Left lobe of liver (tissue), 2 donors: ENCODE measurements around the gene C11orf87. TPM values are rescaled to one million over a fixed set of nuclear protein-coding genes. Genes with fewer than 3 reads are reported as not detected.

Source experiments
- ATAC-seq: fragments of 200-7000 bp; cut with Tn5 transposase; one replicate; pipeline ENCODE4 v1.9.1; 2020; ENCODE audit warnings: mild to moderate bottlenecking, moderate library complexity
- DNase-seq: peaks from one replicate; pipeline ENCODE4 v3.0.0-alpha.2; 2020; ENCODE audit warnings: low spot score
- total RNA-seq: library from RNA; stranded (reverse); gene quantifications from one replicate; pipeline ENCODE4 v1.2.1, GENCODE V29; 2021
- donor health status: DM: no; HTN: no; CAD: no; lungs with moderate emphysema.
- donor health status: DM: no; HTN: yes; CAD: no.

Gene C11orf87
- total RNA-seq, result not detected

DNA sequence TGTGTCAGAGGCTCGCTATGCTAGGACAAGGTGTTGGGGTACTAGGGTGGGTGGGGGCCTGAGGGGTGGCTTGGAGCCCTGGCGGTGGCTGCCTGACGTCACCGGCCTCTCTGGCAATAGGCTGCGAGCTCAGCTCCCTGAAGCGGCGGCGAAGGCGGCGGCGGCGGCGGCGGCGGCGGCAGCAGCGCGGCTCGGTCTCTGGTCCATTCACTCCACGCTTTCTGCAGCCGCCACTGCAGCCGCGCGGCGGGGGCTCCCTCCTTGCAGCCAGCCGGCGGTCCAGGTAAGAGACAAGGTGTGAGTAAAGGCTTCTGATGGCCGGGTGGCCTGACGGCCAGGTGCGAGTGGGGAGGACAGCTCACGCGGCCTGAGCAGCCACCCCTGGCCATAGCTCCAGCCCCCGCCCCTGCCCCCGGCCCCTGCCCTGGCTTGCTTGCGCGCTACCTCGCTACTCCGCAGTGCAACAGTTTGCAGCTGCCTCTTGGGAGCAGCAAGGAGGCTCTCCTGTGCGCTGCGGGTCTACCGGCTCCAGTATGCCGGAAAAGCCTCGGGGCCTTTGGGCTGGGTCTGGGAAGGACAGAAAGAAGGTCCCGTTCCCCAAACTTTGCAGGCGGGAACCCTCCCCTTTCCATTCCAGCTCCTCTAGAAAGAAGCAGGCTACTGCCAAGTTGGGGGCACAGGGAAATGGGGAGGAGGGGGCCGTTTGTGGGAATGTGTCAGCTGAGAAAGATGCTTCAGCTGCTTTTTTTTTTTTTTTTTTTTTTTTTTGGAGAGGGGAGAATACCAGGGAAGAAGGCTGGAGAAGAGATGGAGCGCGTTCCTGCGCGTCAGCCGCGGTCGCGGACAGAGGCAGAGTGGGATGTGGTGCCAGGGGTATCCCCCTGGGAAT lies at the start of gene C11orf87:
TSS of gene C11orf87 (plus strand) at position 210 of the 889 bp plus-strand sequence. CDS start 1,444 bp downstream, outside the sequence.
- DNase-seq (no peak), ATAC-seq (no peak)

DNA sequence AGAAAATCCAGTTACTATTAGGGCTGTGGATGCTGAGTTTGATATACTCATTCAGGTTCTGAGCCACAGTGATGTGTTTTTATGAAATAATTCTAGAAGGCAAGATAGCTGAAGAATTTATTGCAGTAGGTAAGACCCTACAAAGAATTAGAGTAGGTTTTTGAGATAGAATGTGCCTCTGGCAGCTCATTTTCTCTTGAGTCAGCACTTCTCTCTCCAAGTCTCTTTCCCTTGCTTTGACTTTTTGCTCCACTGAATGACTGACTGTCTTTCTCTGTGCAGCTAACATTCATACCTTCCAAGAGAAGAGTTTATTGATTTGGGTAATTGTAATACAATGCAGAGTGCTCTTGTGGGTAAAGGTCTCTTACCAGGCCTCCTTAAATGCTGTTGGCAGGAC lies 48.0 kb upstream of the C11orf87 start:
- no peak for ATAC-seq
- DNase-seq, result no peak

DNA sequence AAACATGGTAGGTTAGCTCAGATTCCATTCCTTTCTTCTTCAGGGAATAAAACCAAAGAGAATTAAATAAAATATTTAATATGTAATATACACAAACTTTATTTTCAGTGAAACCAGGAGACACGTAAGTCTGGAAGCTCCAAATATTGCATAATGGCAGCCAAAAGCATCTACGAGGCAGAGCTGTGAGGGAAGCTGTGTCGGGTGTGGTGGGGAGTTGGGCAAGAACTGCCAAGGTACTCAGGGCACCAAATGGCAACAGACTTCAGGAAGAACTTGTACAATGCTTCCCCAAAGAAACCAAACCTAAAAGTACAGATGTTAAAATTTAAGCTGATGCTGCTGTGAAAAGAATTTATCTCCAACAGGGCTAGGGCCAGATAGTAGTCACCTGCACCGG lies 47.5 kb upstream of the C11orf87 start:
- no peak for ATAC-seq
- DNase-seq, result no peak

DNA sequence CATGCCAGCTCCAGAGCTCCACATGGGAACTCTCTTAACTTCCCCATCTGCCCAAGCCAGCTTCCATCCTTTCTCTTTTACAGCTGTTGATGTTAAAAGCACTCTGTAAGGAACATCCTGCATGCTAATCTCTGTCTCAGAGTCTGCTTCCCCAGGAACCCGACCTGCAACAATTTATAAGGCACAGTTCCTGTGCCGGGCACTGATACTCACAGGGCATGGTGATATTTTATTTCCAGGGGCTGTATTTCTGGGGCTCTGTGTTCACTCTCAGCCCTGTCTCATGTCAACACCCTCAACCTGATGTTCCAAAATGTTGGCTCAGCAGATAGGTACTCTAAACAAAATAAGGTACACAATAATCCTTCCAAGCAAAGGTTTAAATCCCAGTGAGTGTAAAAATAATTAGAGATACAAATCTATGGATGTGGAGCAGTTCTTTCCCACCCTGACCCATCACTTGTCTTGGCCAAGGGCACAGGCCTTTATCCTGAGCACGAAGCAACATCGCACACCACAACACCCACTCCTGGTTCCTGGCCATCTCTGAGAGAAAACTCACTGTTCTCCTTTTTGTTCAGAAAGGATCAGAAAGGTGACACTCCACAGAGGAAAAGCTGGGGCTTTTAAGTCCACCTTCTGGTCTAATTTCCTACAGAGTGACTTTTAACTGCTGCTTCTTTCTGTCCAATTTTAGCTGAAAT lies 44.8 kb upstream of the C11orf87 start:
- ATAC-seq (no peak), DNase-seq (no peak)

DNA sequence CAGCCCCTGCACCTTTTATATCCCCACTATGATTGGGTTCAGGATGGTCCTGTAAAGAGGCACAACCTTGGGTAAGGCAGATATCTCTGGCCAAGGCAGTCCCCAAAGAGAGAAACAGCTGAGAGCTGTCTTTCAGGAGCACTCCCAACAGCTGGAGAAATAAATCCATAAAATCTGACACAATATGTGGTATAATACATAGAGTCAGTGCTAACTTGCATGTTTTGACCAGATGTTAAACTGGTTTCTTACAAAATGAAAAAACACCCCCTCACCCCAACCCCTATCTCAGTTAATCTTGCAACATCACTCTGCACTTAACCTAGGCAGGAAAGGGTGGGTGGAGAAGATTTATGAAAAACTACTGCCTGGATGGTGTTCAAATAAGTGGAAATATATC lies 44.0 kb upstream of the C11orf87 start:
- DNase-seq, result no peak

DNA sequence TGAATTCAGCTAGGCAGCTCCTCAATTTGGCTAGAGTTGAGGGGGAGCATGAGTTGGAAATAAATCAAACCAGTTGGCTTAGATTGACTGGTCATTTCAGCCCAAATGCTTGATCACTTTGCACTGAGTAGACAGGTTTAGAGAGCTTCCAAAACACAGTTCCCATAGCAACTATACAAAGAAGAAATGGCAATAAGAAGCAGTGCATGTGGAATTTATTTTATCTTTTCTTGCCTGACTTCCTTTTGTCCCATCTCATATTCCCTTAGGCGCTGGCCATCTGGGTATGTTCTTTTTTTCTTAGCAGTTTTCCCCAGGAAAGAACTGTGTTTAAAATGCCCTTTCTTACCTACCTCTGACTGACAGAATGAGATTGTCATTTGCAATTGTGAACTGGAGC lies 38.7 kb upstream of the C11orf87 start:
- ATAC-seq (no peak), DNase-seq (no peak)

More for the DNA sequence above, 44.0 kb upstream of the C11orf87 start:
- no peak for ATAC-seq

DNA sequence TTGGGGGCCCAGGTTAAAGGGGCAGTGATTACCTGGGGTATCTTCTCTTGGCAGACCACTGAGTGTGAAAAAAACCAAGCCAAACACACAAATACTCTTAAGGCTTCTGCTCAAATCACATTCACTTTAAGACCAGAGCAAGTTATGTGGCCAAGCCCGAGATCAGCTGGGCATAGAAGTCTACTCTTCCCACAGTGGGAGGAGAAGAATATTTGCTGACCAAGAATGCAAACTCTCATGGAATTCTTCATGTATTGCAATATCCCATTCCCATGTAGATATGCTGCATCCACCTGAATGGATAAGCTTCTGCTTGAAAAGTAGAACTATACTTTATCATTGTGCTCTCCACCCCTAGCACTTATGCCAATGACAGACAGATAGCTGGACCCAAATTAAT lies 37.1 kb upstream of the C11orf87 start:
- DNase-seq, result no peak
- no peak for ATAC-seq

DNA sequence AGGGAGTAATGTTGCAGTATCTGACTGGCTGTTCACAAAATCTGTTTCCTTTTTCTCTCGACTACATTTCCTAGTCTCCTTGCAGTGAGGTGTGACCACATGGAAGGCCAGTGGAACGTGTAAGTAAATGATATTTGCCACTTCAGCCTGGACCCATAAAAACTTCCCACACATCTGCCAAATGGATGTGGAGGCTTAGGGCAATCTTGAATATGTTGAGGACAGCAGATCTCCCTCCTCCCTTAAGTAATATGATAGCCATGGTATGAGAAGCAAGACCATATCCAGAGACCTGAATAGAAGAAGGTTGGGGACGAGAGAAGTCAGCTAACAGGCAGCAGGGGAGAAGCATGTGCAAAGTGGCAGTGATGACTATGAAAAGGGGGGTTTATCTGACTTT lies 33.0 kb upstream of the C11orf87 start:
- ATAC-seq (no peak), DNase-seq (no peak)

DNA sequence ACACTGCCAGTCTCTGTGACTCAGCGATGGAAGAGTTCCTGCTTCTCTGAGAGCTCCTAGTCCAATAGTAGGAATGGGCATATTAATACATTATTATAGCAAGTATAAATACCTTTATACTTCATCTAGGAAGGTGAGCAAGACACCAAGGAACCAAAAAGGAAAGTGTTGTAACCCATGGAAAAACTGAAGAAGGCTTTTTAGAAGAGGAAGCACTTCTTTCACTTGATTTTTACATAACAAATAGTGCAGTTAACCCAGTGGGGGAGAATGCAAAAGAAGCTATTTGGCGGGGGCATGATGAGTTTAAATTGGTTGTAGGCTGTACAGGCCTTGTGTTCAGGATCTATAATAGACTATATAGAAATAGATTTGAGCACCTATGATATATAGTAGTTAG lies 31.2 kb upstream of the C11orf87 start:
- DNase-seq (no peak), ATAC-seq (no peak)

DNA sequence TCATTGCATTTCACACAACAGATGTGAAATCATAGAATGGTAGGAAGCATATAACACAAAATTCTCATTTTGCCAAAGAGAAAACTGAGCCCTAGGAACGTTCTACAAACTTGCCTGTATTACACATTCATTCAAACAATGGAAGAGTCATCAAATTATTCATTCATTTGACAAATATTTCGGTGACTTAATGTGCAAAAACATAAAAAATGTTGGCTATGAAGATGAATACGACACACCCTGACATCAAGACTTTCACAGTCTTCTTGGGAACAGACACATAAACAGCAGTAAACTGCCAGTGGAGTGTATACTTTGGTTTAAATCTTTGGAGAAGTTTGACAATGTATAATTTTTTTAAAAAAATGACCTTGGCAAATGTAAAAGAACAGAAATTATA lies 20.4 kb upstream of the C11orf87 start:
- DNase-seq (no peak), ATAC-seq (no peak)

DNA sequence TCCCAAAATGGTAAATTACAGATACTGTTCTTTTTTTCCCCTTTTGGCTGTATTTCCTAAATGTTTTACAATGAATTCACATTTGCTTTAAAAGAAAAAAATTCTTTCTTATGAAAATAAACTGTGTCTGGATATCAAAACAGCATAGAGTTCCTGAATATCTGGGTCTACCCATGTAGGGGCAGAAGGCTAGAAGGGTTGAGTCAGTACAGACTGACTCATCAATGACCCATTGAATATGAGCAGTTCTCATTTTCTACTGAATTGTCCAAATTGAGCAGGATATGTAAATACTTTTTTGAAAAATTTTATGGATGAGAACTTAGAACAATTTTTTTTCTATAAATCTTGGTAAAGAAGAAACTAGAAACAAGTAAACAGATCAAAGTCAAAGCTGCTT lies 16.3 kb upstream of the C11orf87 start:
- DNase-seq, result no peak
- no peak for ATAC-seq

DNA sequence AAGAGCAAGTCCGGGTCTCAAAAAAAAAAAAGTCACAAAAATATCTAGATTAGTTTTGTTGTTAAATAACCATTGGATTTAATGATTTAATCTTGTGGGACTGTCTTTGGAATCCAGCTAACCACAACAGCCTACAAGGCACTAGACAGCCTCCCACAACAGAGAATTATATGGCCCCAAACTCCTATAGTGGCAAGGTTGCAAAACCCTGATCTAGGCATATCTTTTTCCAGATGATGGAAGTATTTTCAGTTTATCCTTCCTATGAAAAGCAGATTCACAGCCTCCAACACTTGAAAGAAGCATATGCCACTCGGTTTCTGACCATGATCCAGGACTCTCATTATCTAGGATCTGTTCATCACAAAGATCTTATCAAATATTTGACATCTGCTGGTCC lies 5.4 kb upstream of the C11orf87 start:
- DNase-seq (no peak), ATAC-seq (no peak)

DNA sequence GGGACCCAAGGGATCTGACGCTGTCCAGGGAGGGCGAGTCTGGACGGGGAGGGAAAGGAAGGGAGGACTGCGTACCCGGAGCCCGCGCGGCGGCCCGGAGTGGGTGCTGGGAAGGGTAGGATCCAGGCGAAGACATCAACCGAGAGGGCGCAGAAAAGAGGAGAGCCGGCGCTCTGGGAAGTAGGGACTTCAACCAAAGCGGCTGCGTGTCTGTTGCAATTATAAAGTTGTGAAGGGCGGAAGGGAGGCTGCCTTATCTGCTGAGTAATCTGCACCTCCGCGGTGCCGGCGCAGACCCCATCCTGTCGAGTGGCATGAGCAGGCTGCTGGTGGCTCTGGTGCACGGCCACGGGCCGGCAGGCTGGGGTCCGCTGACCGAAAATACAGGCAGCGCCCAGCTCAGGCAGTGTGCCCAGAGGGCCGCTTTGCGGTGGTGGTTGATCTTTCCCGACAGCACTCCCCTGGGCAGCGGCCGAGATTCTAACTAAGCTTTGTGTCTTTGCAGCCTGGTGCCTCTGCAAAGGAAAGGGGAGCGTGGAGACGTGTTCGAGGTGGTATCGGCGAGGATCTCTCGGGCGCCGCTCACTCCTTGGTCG lies 978 bp downstream of the C11orf87 start:
- ATAC-seq (no peak), DNase-seq (no peak)

DNA sequence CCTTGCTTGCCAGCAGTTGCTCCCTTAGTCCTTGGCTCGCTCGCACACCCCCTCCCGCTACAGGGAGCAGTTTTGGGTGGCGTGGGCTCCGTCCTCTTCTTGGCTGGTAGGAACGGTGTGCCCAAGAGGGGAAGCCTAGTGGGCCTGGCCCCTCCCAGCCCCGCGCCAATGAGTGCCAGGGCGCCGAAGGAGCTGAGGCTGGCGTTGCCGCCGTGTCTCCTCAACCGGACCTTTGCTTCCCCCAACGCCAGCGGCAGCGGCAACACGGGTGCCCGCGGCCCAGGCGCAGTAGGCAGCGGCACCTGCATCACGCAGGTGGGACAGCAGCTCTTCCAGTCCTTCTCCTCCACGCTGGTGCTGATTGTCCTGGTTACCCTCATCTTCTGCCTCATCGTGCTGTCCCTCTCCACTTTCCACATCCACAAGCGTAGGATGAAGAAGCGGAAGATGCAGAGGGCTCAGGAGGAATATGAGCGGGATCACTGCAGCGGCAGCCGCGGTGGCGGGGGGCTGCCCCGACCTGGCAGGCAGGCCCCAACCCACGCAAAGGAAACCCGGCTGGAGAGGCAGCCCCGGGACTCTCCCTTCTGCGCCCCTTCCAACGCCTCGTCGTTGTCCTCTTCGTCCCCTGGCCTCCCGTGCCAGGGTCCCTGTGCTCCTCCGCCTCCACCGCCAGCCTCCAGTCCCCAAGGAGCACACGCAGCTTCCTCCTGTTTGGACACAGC lies 1.6 kb downstream of the C11orf87 start:
- no peak for DNase-seq
- no peak for ATAC-seq

DNA sequence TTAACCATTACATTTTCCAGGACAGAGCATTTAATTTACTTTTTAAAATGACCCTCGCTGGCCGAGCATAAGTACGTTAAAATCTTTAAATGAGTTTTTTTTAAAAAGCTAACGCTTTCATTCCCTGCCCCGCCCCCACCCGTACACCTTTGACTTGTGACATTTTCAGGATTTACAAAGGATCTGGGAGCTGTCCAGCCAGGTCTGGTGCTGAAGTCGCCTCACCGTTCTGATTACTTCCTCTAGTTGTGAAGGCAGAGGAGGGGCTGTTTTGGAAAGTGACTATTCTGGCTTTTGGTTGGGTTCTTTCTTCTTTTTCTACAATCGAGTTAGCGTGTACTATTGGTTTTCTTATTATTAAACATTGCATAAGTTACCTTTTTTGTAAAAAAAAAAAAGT lies 2.9 kb downstream of the C11orf87 start:
- no peak for DNase-seq

DNA sequence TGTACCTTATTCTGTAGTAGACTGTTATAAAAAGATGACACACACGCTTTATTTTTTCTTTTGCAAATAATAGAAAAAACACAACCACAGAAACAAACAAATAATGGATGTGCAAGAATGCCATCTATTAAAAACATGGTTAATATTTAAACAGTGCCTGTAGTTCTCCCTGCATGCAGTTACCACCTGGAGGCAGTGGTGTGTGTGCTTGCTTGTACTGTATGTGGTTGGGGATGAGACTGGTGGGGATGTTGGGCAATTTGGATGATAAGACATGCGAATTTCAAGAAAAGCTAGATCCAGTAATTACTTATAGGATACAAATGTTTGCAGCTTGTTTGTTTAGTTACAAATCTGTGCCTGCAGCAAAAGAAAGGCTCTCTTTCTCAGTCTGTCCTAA lies 3.6 kb downstream of the C11orf87 start:
- DNase-seq, result no peak
- no peak for ATAC-seq

More for the DNA sequence above, 2.9 kb downstream of the C11orf87 start:
- ATAC-seq, result peak; percentile 39

DNA sequence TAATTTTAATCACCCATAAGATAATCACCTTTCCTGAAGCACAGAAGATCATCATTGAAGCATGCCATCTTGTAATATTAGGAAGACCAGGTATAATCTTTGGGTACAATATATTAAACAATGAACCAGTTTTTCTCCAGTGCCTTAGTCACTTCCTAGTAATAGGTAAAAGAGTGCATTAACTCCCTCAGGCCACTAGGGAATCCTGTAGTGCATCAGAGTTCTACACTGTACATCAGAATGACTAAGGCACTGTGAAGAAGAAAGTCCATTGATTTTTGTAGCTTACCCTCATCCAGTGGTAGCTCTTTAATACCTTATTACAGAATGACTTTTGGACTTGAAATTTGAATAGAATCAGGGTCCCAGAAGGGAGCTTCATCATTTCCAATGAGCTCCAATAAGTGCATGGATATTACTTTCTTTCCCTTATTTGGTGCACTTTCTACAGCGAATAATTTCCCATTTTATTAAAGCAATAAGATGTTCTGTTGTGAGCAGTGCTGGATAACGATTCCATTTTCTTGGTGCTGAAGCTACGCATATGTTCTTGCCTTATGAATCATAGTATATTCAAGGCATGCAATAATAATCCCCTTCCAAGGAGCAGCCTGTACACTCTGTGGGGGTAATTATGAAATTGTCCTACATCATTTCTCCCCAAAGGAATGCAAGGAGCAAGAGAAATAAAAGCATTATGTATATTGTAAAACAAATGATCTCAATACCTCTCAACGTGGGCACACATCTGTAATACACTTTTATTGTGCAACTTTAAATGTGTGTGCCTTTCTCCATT lies 4.7 kb downstream of the C11orf87 start:
- ATAC-seq (no peak), DNase-seq (no peak)

DNA sequence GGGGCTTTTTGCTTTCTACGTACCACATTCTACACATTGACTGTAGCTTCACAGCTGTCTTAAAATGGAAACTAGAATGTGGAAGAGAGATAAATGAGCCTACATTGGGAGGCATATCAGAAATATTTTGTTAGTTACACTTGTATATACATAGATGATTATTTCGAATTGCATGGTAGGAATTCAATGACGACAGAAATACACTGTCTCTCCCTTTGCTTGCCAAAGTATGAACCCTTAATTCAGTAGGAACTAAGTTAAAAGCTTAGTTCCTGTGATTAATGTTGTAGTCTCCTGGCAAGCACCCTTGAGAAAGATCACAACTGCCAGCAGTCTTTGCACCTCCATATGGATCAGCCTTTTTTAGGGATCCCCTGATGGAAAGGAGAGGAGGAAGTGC lies 10.1 kb downstream of the C11orf87 start:
- ATAC-seq (no peak), DNase-seq (no peak)

DNA sequence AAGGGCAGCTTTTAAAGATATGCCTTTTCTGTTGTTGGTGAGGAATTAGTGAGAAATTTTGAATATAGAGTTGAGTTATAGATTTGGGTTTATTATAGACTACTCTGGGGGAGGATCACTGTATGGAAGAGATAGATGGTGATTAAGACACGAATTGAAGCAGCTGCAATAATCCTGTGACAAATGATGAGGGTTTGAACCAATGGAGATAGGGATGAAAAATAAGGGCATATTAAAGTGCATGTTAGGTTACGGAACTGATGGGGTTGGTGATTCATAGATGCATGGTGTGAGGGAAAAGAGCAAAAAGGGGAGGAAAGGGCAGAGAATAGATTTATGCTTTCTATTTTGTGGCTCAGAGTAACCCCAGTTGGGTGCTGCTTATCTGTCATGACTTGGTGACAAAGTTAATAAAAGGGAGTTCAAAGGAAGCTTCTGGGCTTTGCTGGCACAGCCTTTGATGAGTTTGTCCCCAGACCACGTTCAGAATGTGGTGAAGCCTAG lies 11.8 kb downstream of the C11orf87 start:
- ATAC-seq (no peak), DNase-seq (no peak)

DNA sequence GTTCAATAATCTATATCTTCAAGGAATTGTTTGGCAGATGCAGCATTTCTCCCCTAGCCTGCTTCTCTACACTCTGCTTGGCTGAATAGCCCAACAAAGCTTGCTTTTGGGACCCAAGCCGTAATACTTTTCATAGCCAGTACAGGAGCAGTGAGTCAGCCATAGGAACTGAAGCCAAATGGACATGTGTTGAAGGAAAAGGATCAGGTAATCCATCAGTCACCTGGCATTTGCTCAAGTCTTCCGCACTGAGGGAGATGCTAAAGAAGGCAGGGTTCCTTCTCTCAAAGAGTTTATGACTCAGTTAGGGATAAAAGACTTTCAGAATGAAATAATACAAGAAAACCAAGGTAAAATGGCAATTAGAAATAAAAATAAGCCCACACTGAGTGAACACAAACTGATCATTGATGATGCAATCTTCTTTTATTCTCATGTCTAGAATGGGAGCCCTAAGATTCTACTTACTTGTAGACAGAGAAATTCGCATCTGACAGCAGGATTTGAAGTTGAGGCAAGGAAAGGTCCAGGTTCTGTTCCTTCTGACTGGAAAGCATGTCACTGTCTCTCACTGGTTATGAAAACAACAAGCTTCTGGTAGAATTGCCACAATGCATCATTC lies 13.2 kb downstream of the C11orf87 start:
- ATAC-seq (no peak), DNase-seq (no peak)
